Measurements from ENCODE around the gene ZNF253. TPM values are rescaled to one million over a fixed set of nuclear protein-coding genes. Genes with fewer than 3 reads are reported as not detected.
"Not testable (repeated sequence)": the region's sequence is repeated elsewhere in the genome, so short reads cannot be mapped to it uniquely, and the experiment has no call there.

Gene ZNF253
- polyA plus RNA-seq, 2 of the 4 experiments (the other 2 are of a cell fraction) = not detected

- no peak overlapping the region for H3K27ac ChIP-seq
- FAIRE-seq (no peak), ATAC-seq (no peak), DNase-seq (ENCODE audit: low read depth in 1 of 2, low spot score in 1 of 2) (no peak)
- no peaks in the 10 kb centered on the region for H3K4me1 ChIP-seq
- peaks cover 2% of the 10 kb centered on the region; the same call in 1 of the 3 replicates for H3K9me3 ChIP-seq
- CTCF ChIA-PET = no interaction called here
- TF ChIP-seq ZNF302 (CRISPR knock-in tag; IDR thresholded peaks at IDR 0.05) (no peak), FOSL2 (IDR thresholded peaks at IDR 0.05) (no peak), FOSL2 (CRISPR knock-in tag; IDR thresholded peaks at IDR 0.05) (no peak), MAX (IDR thresholded peaks at IDR 0.05) (no peak), E2F6 (IDR thresholded peaks at IDR 0.05; ENCODE audit: borderline replicate concordance, low read depth) (no peak), RFX5 (IDR thresholded peaks at IDR 0.05) (no peak)
- WGBS (ENCODE audit: missing lambda C conversion rate) = 21% methylated on average over 6 of the region's 6 CpGs
- H3K4me3 ChIP-seq = no peak overlapping the region
- H3K4me2 ChIP-seq = no peak overlapping the region
- POLR2A ChIA-PET = no interaction called here
Measured at GRCh38 chr19:19849056-19849455, 16.6 kb upstream of the ZNF253 start.

- H3K4me1 ChIP-seq; POLR2A ChIA-PET; H3K4me3 ChIP-seq; H3K27ac ChIP-seq; H3K9me3 ChIP-seq; ATAC-seq; CTCF ChIA-PET; FAIRE-seq; DNase-seq (ENCODE audit: low read depth in 1 of 2, low spot score in 1 of 2); H3K4me2 ChIP-seq: not testable (repeated sequence)
- WGBS (ENCODE audit: missing lambda C conversion rate) = 13% methylated on average over 2 of the region's 2 CpGs
Measured at GRCh38 chr19:19851740-19852139, 13.9 kb upstream of the ZNF253 start.

- TF ChIP-seq EP300 (IDR thresholded peaks at IDR 0.05) (no peak), SMC3 (IDR thresholded peaks at IDR 0.05) (no peak)
- H3K4me3 ChIP-seq = no peak overlapping the region
- no peaks in the 10 kb centered on the region for H3K9me3 ChIP-seq
- ATAC-seq (no peak), DNase-seq (ENCODE audit: low read depth in 1 of 2, low spot score in 1 of 2) (no peak), FAIRE-seq (no peak)
- POLR2A ChIA-PET = no interaction called here
- H3K27ac ChIP-seq = no peak overlapping the region
- WGBS (ENCODE audit: missing lambda C conversion rate) = 26% methylated on average over 2 of the region's 2 CpGs
- H3K4me2 ChIP-seq = no peak overlapping the region
- CTCF ChIA-PET = no interaction called here
- no peaks in the 10 kb centered on the region for H3K4me1 ChIP-seq
Measured at GRCh38 chr19:19858751-19859150, 6.9 kb upstream of the ZNF253 start.

- ATAC-seq = no peak
- H3K4me1 ChIP-seq = no peaks in the 10 kb centered on the region
- TF ChIP-seq FOXS1 (CRISPR knock-in tag; IDR thresholded peaks at IDR 0.05) = no peak
- no peak for TF ChIP-seq ATOH8 (CRISPR knock-in tag; IDR thresholded peaks at IDR 0.05; ENCODE audit: low read depth)
- TF ChIP-seq HMGXB4 (CRISPR knock-in tag; IDR thresholded peaks at IDR 0.05; ENCODE audit: borderline replicate concordance) = no peak
- DNase-seq (ENCODE audit: low read depth in 1 of 2, low spot score in 1 of 2) = no peak
- WGBS (ENCODE audit: missing lambda C conversion rate) = 37% methylated on average over 18 of the region's 29 CpGs
- CTCF ChIA-PET = no interaction called here
- no peak overlapping the region for H3K4me3 ChIP-seq
- no peak for FAIRE-seq
- no peak overlapping the region for H3K27ac ChIP-seq
- POLR2A ChIA-PET = no interaction called here
- H3K9me3 ChIP-seq = no peaks in the 10 kb centered on the region
- H3K4me2 ChIP-seq = no peak overlapping the region
Measured at GRCh38 chr19:19860756-19861390, 4.8 kb upstream of the ZNF253 start.

GRCh38 chr19:19866611-19867248 is 1.0 kb downstream of the ZNF253 start:
- whole genome bisulfite sequencing (ENCODE audit: missing lambda C conversion rate) = 23% methylated on average over 23 of the region's 23 CpGs
- Histone ChIP-seq H3K4me2 (no peak overlapping the region), H3K4me3 (no peak overlapping the region), H3K27ac (no peak overlapping the region), H3K4me1 (no peaks in the 10 kb centered on the region), H3K9me3 (no peaks in the 10 kb centered on the region)
- FAIRE-seq (no peak), ATAC-seq (no peak), DNase-seq (ENCODE audit: low read depth in 1 of 2, low spot score in 1 of 2) (no peak)
- CTCF ChIA-PET = no interaction called here
- POLR2A ChIA-PET = no interaction called here
- TF ChIP-seq JUN (IDR thresholded peaks at IDR 0.05) (no peak), ATOH8 (CRISPR knock-in tag; IDR thresholded peaks at IDR 0.05; ENCODE audit: low read depth) (no peak), MAZ (IDR thresholded peaks at IDR 0.05; ENCODE audit: borderline replicate concordance, low read depth, low read length) (no peak), BHLHE40 (IDR thresholded peaks at IDR 0.05; ENCODE audit: low read depth, low read length) (no peak), RNF2 (IDR thresholded peaks at IDR 0.05; ENCODE audit: borderline replicate concordance, low read depth) (no peak), MAX (IDR thresholded peaks at IDR 0.05) (no peak), RARB (CRISPR knock-in tag; IDR thresholded peaks at IDR 0.05) (no peak), HES2 (IDR thresholded peaks at IDR 0.05) (no peak), PHF8 (IDR thresholded peaks at IDR 0.05; ENCODE audit: borderline replicate concordance, low read depth) (no peak), RCOR1 (IDR thresholded peaks at IDR 0.05; ENCODE audit: low read depth, low read length) (no peak), KDM5A (IDR thresholded peaks at IDR 0.05) (no peak), CBX2 (IDR thresholded peaks at IDR 0.05; ENCODE audit: borderline replicate concordance, low read depth) (no peak), POLR2AphosphoS2 (conservative IDR thresholded peaks at IDR 0.05; ENCODE audit: low read length) (no peak)

All from A549 (cell line).